Peyer's patch (tissue), 4 donors: ENCODE results near the gene MALL. TPM values are rescaled to one million over a fixed set of nuclear protein-coding genes. Genes with fewer than 3 reads are reported as not detected.
"Not testable (repeated sequence)": the region's sequence is repeated elsewhere in the genome, so short reads cannot be mapped to it uniquely, and the experiment has no call there.

Source experiments
- DNase-seq, 3 donors: peaks; one replicate each; pipeline ENCODE4 v3.0.0-alpha.2; 2017 to 2019
- H3K27ac ChIP-seq, 4 donors: fragments of 200-600 bp; sonication (generic); one replicate each; pipeline ENCODE4 v1.5.1; 2016 to 2019
- H3K27me3 ChIP-seq, 2 donors: fragments of 200-600 bp; sonication (generic); one replicate each; pipeline ENCODE4 v1.5.1; 2019
- H3K36me3 ChIP-seq, 3 donors: fragments of 200-600 bp; sonication (generic); one replicate each; pipeline ENCODE4 v1.5.1; 2016 to 2019
- H3K4me1 ChIP-seq, 4 donors: fragments of 200-600 bp; sonication (generic); one replicate each; pipeline ENCODE4 v1.5.1; 2016 to 2019
- H3K4me3 ChIP-seq, 4 donors: fragments of 200-600 bp; sonication (generic); 1 replicate in 3 of 4; 2 replicates in 1 of 4; pipeline ENCODE4 v1.5.1; 2016 to 2019; ENCODE audit warnings: mild to moderate bottlenecking in 1 of 4
- H3K9me3 ChIP-seq, 4 donors: fragments of 200-600 bp; sonication (generic); one replicate each; pipeline ENCODE4 v1.5.1; 2016 to 2019; ENCODE audit warnings: mild to moderate bottlenecking in 1 of 4
- POLR2A ChIP-seq, 2 donors: fragments of 450-650 bp; IDR thresholded peaks; one replicate each; pipeline ENCODE4 v1.5.1; 2017; ENCODE audit warnings: antibody characterized with exemption in 2 of 2, mild to moderate bottlenecking in 2 of 2, moderate library complexity in 2 of 2
- total RNA-seq, 4 donors: library from RNA; depleted of rRNA; stranded (reverse); fragments of >200 nt; gene quantifications; one replicate each; pipeline ENCODE4 v1.1.0, GENCODE V29; 2016
- TF ChIP-seq, protein P1 (sequence below), 6 experiments: fragments of 450-650 bp in 4 of 6; fragments of 200-600 bp in 2 of 6; sonication (generic) in 1 of 6; IDR thresholded peaks; one replicate each; pipeline ENCODE4 v1.5.1; 2017 to 2019; ENCODE audit warnings: antibody characterized with exemption in 6 of 6, mild to moderate bottlenecking in 3 of 6, moderate library complexity in 1 of 6

The MALL gene
- total RNA-seq, 4 donors from 2014 or later: 40.4 to 814 (median 603) TPM

DNA sequence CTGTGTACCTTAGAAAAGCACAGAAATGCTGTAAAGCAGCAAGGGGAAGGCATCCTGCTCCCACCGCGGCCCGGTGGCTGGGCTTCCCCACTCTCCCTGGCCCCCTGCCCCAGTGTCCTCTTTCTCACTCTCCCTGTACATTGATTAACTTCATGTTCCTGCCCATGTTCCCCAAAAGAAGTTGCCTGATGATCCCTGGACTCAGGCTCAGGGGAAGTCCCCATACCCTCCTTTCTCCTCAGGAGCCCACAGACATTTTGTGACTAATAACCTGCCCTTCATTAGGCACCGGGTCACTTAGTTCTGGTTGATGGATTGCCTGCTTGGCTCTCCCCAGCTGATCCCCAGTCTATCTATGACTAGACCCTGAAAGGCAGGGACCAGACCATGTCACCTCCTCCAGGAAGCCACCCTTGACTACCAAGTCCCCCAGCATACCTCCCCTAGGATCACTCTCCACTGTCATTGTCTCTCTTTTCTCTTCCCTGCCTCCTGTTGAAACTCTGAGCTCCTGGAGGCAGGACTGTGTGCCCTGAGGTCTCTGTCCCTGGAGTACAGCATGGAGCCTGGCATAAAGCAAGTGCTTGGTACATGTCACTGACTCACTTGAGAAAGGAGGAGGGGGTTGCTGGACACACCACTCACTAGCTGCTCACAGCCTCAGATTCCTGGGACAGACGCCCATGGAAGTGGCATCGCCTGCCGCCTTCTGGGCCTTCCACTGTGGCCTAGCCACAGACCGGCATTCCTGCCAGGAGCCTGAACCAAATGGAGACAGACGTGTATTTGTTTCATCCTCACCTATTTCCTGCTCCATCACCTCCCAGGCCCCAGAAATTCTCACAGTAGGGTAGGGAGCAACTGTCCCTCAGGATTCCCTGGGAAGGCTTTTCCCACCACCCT lies 13.5 kb downstream of the MALL start:
- Histone ChIP-seq H3K9me3 (no peaks in the 10 kb centered on the region), H3K27ac (peak overlapping the region; percentile 14 to 97 (median 84)), H3K4me3 (peak overlapping the region in 2 of 4 donors; percentile 1 to 9), H3K4me1 (peaks cover 0 to 60% (median 12%) of the 10 kb centered on the region in 4 donors), H3K36me3 (peaks cover 0 to 16% (median 0%) of the 10 kb centered on the region in 3 donors), H3K27me3 (no peaks in the 10 kb centered on the region)
- no peak for DNase-seq
- TF ChIP-seq, protein P1, sequence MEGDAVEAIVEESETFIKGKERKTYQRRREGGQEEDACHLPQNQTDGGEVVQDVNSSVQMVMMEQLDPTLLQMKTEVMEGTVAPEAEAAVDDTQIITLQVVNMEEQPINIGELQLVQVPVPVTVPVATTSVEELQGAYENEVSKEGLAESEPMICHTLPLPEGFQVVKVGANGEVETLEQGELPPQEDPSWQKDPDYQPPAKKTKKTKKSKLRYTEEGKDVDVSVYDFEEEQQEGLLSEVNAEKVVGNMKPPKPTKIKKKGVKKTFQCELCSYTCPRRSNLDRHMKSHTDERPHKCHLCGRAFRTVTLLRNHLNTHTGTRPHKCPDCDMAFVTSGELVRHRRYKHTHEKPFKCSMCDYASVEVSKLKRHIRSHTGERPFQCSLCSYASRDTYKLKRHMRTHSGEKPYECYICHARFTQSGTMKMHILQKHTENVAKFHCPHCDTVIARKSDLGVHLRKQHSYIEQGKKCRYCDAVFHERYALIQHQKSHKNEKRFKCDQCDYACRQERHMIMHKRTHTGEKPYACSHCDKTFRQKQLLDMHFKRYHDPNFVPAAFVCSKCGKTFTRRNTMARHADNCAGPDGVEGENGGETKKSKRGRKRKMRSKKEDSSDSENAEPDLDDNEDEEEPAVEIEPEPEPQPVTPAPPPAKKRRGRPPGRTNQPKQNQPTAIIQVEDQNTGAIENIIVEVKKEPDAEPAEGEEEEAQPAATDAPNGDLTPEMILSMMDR (IDR thresholded peaks at IDR 0.05): no peak
- no peak for TF ChIP-seq POLR2A (IDR thresholded peaks at IDR 0.05)

DNA sequence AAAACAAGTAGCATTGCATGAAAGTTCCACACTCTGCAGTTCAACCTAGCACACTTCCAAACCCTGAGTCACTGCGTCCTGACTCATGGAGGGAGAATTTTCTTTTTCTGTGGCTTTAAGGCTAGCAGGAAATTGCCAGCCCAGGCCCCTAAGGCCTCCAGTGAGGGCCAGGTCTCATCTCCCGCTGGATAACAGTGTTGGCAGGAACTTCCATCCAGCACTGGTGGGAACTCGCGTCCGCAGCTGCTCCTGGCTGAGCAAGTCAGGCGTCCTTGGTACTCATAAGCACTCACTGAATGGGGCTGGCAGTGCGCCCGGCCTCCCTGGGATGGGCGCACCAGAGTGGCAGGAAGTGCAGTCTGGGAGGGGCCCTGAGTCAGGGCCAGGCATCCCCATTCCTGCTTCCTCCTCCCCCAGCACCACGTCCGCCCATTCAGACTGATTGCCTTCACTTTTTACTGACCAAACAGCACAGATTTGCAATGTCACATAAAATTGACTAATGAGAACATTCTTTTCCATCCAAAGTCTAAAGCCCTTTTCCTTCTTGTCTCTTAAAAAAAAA lies 14.3 kb downstream of the MALL start:
- H3K9me3 ChIP-seq: no peaks in the 10 kb centered on the region
- H3K4me3 ChIP-seq: peak overlapping the region in 1 of 4 donors; percentile 9
- TF ChIP-seq, protein P1 (IDR thresholded peaks at IDR 0.05): no peak
- peak in 1 of 2 donors; percentile 89 for TF ChIP-seq POLR2A (IDR thresholded peaks at IDR 0.05)
- DNase-seq: peak; percentile 52 to 96 (median 95)
- H3K27ac ChIP-seq: peak overlapping the region; percentile 14 to 97 (median 84)
- peaks cover 0 to 52% (median 11%) of the 10 kb centered on the region in 4 donors for H3K4me1 ChIP-seq
- no peaks in the 10 kb centered on the region for H3K27me3 ChIP-seq
- peaks cover 0 to 17% (median 0%) of the 10 kb centered on the region in 3 donors for H3K36me3 ChIP-seq

DNA sequence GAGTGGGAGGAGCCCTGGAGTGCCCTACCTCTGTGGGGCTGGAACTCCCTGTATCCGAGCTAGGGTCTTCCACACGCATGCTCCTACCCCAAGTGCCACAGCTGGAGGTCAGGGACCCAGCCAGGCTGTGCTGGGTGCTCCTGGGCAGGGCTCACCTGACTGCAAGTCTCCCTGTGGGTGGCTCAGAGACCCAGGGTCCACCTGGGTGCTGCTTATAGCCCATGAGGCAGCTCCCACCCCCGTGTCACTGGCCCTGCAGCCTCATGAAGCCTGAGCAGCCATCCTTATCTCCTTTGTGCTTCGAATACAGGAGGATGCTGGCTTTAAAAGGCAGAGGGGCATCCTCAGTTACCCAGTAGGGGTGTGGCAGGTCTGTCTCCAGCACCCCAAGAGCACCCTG lies 14.7 kb downstream of the MALL start:
- Histone ChIP-seq H3K27ac (peak overlapping the region; percentile 14 to 97 (median 84)), H3K36me3 (peaks cover 0 to 20% (median 0%) of the 10 kb centered on the region in 3 donors), H3K4me1 (peaks cover 0 to 49% (median 11%) of the 10 kb centered on the region in 4 donors)
- H3K4me3 ChIP-seq, DNase-seq, H3K27me3 ChIP-seq, H3K9me3 ChIP-seq: not testable (repeated sequence)

DNA sequence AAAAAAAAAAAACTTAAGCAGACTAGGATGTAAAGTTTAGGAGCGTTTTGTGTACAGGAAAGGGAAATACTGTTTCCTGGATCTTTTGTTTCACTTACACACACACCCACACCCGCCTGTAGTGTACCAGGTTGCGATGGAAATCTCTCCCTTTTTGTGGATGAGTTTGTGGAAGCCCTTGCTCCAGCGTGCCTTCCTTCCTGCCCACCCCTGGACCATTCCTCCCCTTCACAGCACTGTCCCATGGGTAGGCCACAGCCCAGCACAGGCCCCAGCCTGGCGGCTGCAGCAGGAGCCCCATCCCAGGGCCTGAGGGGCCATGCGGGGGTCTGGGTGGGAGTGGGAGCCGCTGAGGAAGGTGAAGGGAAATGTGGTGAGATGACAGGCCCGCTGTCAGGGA lies 15.1 kb downstream of the MALL start:
- Histone ChIP-seq H3K4me1 (peaks cover 0 to 46% (median 11%) of the 10 kb centered on the region in 4 donors), H3K4me3 (no peak overlapping the region), H3K36me3 (peaks cover 0 to 20% (median 0%) of the 10 kb centered on the region in 3 donors), H3K27me3 (no peaks in the 10 kb centered on the region), H3K9me3 (no peaks in the 10 kb centered on the region), H3K27ac (peak overlapping the region; percentile 14 to 97 (median 84))
- TF ChIP-seq POLR2A (IDR thresholded peaks at IDR 0.05): no peak
- TF ChIP-seq, protein P1 (IDR thresholded peaks at IDR 0.05): no peak
- peak in 1 of 3 donors; percentile 4 for DNase-seq

DNA sequence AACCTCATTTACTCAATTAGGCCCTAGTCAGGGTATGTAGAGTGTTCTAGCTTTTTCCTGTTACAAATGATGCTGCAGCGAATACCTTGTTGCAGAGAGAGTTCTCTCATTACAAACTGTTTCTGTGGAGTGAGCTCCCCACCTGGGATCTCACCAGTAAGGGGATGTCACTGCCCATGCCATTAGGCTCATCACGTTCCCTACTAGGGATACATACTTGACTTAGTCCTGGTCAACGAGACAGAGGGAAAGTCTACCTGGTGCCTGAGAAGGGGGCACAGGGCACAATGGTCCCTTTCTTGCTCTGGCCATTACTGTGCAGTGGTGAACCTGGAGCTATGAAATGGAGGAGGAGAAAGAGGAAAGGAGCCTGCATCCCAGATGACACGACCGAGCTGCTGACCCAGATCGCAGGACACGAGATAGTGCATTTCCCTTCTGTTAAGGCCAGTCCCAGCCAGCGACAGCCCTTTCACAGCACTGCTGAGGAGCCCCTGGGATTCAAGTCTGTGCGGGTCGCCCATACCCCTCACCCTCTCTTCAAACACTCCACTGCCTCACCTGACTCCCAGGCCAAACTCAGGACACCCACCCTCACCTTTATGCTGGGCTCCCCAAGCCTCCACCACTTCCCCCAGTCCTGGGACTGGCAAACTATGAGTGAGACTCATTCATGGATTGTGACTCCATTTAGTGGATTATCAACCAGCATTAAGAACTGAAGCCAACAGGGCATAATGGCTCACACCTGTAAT lies 16.0 kb downstream of the MALL start:
- Histone ChIP-seq H3K4me1 (peaks cover 0 to 38% (median 11%) of the 10 kb centered on the region in 4 donors), H3K9me3 (no peaks in the 10 kb centered on the region), H3K27ac (peak overlapping the region in 3 of 4 donors; percentile 83 to 97 (median 85)), H3K27me3 (no peaks in the 10 kb centered on the region), H3K36me3 (peaks cover 0 to 16% (median 0%) of the 10 kb centered on the region in 3 donors), H3K4me3 (no peak overlapping the region)
- TF ChIP-seq POLR2A (IDR thresholded peaks at IDR 0.05): no peak
- TF ChIP-seq, protein P1 (IDR thresholded peaks at IDR 0.05): no peak
- peak in 1 of 3 donors; percentile 37 for DNase-seq
